Natural killer cell (primary cell): ENCODE results near the gene PRKCQ. TPM values are rescaled to one million over a fixed set of nuclear protein-coding genes. Genes with fewer than 3 reads are reported as not detected.

Source experiments
- ATAC-seq, 3 donors: fragments of 150-1000 bp in 2 of 3; fragments of 200-7000 bp in 1 of 3; cut with Tn5 transposase; 1 replicate in 1 of 3; 2 replicates in 2 of 3; pipeline ENCODE4 v1.10.0; 2021; ENCODE audit warnings: mild to moderate bottlenecking in 2 of 3, moderate library complexity in 2 of 3
- DNase-seq, 2 donors: peaks; one replicate each; pipeline versions ENCODE4 v3.0.0 to v3.0.0-alpha.2; 2013 to 2021; ENCODE audit warnings: mixed read lengths in 1 of 2
- H3K27ac ChIP-seq: one replicate; pipeline ENCODE4 v1.5.1; 2013; ENCODE audit warnings: mild to moderate bottlenecking, low read length
- H3K27me3 ChIP-seq: one replicate; pipeline ENCODE4 v1.6.1; 2013; ENCODE audit warnings: low read length; ENCODE audit not compliant: control insufficient read depth, insufficient read depth
- H3K36me3 ChIP-seq: one replicate; pipeline ENCODE4 v1.6.1; 2013; ENCODE audit warnings: low read length; ENCODE audit not compliant: control insufficient read depth, insufficient read depth
- H3K4me1 ChIP-seq: one replicate; pipeline ENCODE4 v1.6.1; 2013; ENCODE audit warnings: low read length; ENCODE audit not compliant: control insufficient read depth, insufficient read depth
- H3K4me3 ChIP-seq: one replicate; pipeline ENCODE4 v1.5.1; 2013; ENCODE audit warnings: low read length
- H3K9me3 ChIP-seq: one replicate; pipeline ENCODE4 v1.6.1; 2013; ENCODE audit warnings: low read length; ENCODE audit not compliant: control insufficient read depth, insufficient read depth
- H3K27ac Mint-ChIP-seq, 2 donors: one replicate each; pipeline ENCODE4 v1.8.0; 2022; ENCODE audit warnings: mild to moderate bottlenecking in 2 of 2, mixed read lengths in 2 of 2, moderate library complexity in 1 of 2
- H3K27me3 Mint-ChIP-seq, 2 donors: one replicate each; pipeline ENCODE4 v1.8.0; 2022; ENCODE audit warnings: low read depth in 2 of 2, mixed read lengths in 2 of 2
- H3K36me3 Mint-ChIP-seq: one replicate; pipeline ENCODE4 v1.8.0; 2022; ENCODE audit warnings: mixed read lengths
- H3K4me1 Mint-ChIP-seq, 2 donors: one replicate each; pipeline ENCODE4 v1.8.0; 2022; ENCODE audit warnings: mixed read lengths in 2 of 2
- H3K4me3 Mint-ChIP-seq: one replicate; pipeline ENCODE4 v1.8.0; 2022; ENCODE audit warnings: mild to moderate bottlenecking, moderate library complexity, mixed read lengths
- H3K9me3 Mint-ChIP-seq, 2 donors: one replicate each; pipeline ENCODE4 v1.8.0; 2022; ENCODE audit warnings: mixed read lengths in 2 of 2
- CTCF ChIP-seq: fragments of 200-600 bp; IDR thresholded peaks from one replicate; pipeline ENCODE4 v1.8.0; 2022; ENCODE audit warnings: antibody characterized with exemption
- WGBS: methylation state at CpG from one replicate; pipeline ENCODE4 v1.1.7; 2013; ENCODE audit warnings: missing lambda C conversion rate; ENCODE audit not compliant: insufficient coverage; 5-methylcytosine and 5-hydroxymethylcytosine counted together
- intact Hi-C: fragments of 100-400 bp; cut with micrococcal nuclease; formaldehyde crosslinking; loops from one replicate; pipeline ENCODE4 v1.14.2; 2022
- total RNA-seq, 4 donors: library from RNA; stranded (reverse); fragments of 120-200 nt in 1 of 4; gene quantifications; one replicate each; pipeline versions ENCODE4 v1.2.3 to v1.2.4, GENCODE V29; 2013 to 2022

PRKCQ gene
- total RNA-seq, 3 donors from 2014 or later (not counting 1 experiment from before 2014, with no cell fraction given): 46.5 to 69.5 (median 61.3) TPM

GRCh38 chr10:6513476-6513875 lies 66.6 kb downstream of the PRKCQ start:
- Histone ChIP-seq H3K4me1 (peaks cover 24% of the 10 kb centered on the region), H3K4me3 (no peak overlapping the region), H3K36me3 (peaks cover 46% of the 10 kb centered on the region), H3K9me3 (no peaks in the 10 kb centered on the region), H3K27me3 (no peaks in the 10 kb centered on the region), H3K27ac (peak overlapping the region; percentile 43)
- Mint-ChIP-seq H3K4me1 (peaks cover 57 to 66% of the 10 kb centered on the region in 2 donors), H3K27ac (peak overlapping the region; percentile 82 to 91), H3K9me3 (no peaks in the 10 kb centered on the region), H3K27me3 (no peaks in the 10 kb centered on the region), H3K4me3 (peak overlapping the region; percentile 59), H3K36me3 (peaks cover 13% of the 10 kb centered on the region)
- ATAC-seq (peak; percentile 77 to 88 (median 83)), DNase-seq (peak in 1 of 2 donors; percentile 72)
- TF ChIP-seq CTCF: no peak
- WGBS: 33% methylated on average over 3 of the region's 3 CpGs
- intact Hi-C loops: no loop called here

DNA sequence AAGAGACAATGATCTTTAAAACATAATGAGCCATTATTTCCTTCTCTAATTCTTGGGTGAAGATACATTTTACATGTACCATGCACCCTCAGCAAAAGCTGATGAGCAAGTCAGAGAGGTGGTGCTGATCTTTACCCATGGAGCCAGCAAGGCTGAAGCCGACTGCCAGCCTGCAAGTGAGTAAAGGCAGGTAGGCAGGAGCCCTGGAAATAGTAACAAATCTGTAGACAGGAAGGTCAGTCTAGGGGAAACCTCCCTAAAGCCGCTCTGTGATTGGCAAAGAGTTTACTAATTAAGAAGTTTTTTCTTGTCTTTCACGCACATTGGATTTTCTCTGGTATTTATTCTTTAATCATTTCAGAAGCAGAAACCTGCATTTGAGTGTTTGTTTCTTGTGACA lies 67.9 kb downstream of the PRKCQ start:
- Mint-ChIP-seq H3K27ac (peak overlapping the region; percentile 82 to 91), H3K36me3 (peaks cover 13% of the 10 kb centered on the region), H3K4me3 (no peak overlapping the region), H3K9me3 (no peaks in the 10 kb centered on the region), H3K4me1 (peaks cover 52 to 57% of the 10 kb centered on the region in 2 donors), H3K27me3 (no peaks in the 10 kb centered on the region)
- H3K27ac ChIP-seq: no peak overlapping the region
- TF ChIP-seq CTCF: no peak
- H3K9me3 ChIP-seq: no peaks in the 10 kb centered on the region
- no peak overlapping the region for H3K4me3 ChIP-seq
- no peak for DNase-seq
- H3K36me3 ChIP-seq: peaks cover 55% of the 10 kb centered on the region
- 89% methylated on average over 3 of the region's 3 CpGs for WGBS
- no peaks in the 10 kb centered on the region for H3K27me3 ChIP-seq
- no peak for ATAC-seq
- H3K4me1 ChIP-seq: peaks cover 24% of the 10 kb centered on the region
- intact Hi-C loops: no loop called here

DNA sequence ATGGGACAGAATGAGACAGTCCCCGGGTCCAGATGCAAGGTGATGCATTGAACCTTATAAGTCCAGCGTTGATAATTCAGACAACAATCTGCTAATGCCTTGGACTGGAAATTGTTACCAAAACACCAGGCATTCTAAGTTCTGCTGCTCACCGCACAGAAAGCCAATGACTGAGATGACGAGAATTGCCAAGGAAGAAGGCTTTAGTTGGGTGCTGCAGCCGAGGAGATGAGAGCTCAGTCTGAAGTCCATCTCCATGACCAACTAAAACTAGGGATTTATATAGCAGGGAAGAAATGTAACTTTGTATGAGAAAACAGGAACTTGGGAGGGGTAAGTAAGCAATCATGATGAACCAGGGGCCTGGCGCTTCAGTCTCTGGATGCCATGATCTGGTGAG lies 68.7 kb downstream of the PRKCQ start:
- Mint-ChIP-seq H3K27ac (peak overlapping the region; percentile 63 to 91), H3K36me3 (peaks cover 13% of the 10 kb centered on the region), H3K4me3 (no peak overlapping the region), H3K27me3 (no peaks in the 10 kb centered on the region), H3K4me1 (peaks cover 47 to 48% of the 10 kb centered on the region in 2 donors), H3K9me3 (no peaks in the 10 kb centered on the region)
- Histone ChIP-seq H3K4me3 (no peak overlapping the region), H3K4me1 (peaks cover 22% of the 10 kb centered on the region), H3K9me3 (no peaks in the 10 kb centered on the region), H3K27me3 (no peaks in the 10 kb centered on the region), H3K36me3 (peaks cover 64% of the 10 kb centered on the region), H3K27ac (no peak overlapping the region)
- ATAC-seq (no peak), DNase-seq (no peak)
- WGBS: 97% methylated on average over 6 of the region's 6 CpGs
- intact Hi-C loops: no loop called here
- TF ChIP-seq CTCF: no peak

DNA sequence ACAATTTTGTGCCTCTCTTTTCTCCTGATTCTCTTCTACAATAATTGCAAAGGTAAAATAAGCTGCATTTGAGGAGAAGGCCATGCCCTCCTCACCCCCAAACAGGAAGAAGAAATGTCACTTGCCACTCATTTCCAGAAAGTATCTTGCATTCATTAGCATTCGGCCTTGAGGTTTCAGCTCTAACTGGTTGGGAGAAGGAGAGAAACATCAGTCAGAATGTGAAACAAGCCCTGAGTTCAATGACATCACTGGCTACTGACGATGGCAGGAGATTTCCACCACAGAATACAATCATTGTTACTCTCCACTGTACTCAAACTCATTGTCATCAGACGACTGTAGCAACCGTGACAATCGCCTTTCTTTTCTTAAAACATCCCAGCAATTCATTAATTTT lies 72.8 kb downstream of the PRKCQ start:
- no peak overlapping the region for H3K4me3 Mint-ChIP-seq

More for the DNA sequence above, 72.8 kb downstream of the PRKCQ start:
- no peak for TF ChIP-seq CTCF
- Mint-ChIP-seq H3K36me3 (peaks cover 13% of the 10 kb centered on the region), H3K27me3 (no peaks in the 10 kb centered on the region), H3K9me3 (no peaks in the 10 kb centered on the region), H3K27ac (peak overlapping the region; percentile 17 to 69), H3K4me1 (peaks cover 25 to 34% of the 10 kb centered on the region in 2 donors)
- ATAC-seq (peak in 1 of 3 donors; percentile 55), DNase-seq (peak in 1 of 2 donors; percentile 61)
- no peak overlapping the region for H3K4me3 ChIP-seq
- H3K9me3 ChIP-seq: no peaks in the 10 kb centered on the region
- WGBS: 81% methylated on average over 5 of the region's 5 CpGs
- peaks cover 58% of the 10 kb centered on the region for H3K36me3 ChIP-seq
- H3K27ac ChIP-seq: no peak overlapping the region
- no peaks in the 10 kb centered on the region for H3K27me3 ChIP-seq
- H3K4me1 ChIP-seq: peaks cover 6% of the 10 kb centered on the region
- intact Hi-C loops: no loop called here
